ENCODE results near the gene PRPF19. TPM values are rescaled to one million over a fixed set of nuclear protein-coding genes. Genes with fewer than 3 reads are reported as not detected.

PRPF19 gene
- total and polyA plus RNA-seq, 7 donors = 37.1 to 92.3 (median 41.2) TPM

- Histone ChIP-seq H3K27me3 (peaks cover 10 to 22% (median 10%) of the 10 kb centered on the region in 3 donors), H3K27ac (no peak overlapping the region), H3K4me1 (peaks cover 0 to 21% (median 18%) of the 10 kb centered on the region in 4 donors), H3K4me3 (no peak overlapping the region), H3K9me3 (no peaks in the 10 kb centered on the region), H3K36me3 (peaks cover 3 to 15% (median 8%) of the 10 kb centered on the region in 4 donors)
- no peak for DNase-seq
- WGBS, 2 donors = 90 to 92% methylated on average over 8 of the region's 8 CpGs
- TF ChIP-seq POLR2AphosphoS5 (IDR thresholded peaks at IDR 0.05) (no peak), POLR2A (IDR thresholded peaks at IDR 0.05) (no peak), EP300 (IDR thresholded peaks at IDR 0.05) (no peak)
- TF ChIP-seq, protein P1, sequence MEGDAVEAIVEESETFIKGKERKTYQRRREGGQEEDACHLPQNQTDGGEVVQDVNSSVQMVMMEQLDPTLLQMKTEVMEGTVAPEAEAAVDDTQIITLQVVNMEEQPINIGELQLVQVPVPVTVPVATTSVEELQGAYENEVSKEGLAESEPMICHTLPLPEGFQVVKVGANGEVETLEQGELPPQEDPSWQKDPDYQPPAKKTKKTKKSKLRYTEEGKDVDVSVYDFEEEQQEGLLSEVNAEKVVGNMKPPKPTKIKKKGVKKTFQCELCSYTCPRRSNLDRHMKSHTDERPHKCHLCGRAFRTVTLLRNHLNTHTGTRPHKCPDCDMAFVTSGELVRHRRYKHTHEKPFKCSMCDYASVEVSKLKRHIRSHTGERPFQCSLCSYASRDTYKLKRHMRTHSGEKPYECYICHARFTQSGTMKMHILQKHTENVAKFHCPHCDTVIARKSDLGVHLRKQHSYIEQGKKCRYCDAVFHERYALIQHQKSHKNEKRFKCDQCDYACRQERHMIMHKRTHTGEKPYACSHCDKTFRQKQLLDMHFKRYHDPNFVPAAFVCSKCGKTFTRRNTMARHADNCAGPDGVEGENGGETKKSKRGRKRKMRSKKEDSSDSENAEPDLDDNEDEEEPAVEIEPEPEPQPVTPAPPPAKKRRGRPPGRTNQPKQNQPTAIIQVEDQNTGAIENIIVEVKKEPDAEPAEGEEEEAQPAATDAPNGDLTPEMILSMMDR (IDR thresholded peaks at IDR 0.05) = no peak
- intact Hi-C loops (cut with DNase I) = no loop called here
Observed at GRCh38 chr11:60927061-60927592, 20.7 kb upstream of the PRPF19 start.

- TF ChIP-seq, protein P1 (IDR thresholded peaks at IDR 0.05) = no peak
- no peak for TF ChIP-seq POLR2A (IDR thresholded peaks at IDR 0.05)
- TF ChIP-seq POLR2AphosphoS5 (IDR thresholded peaks at IDR 0.05) = no peak
- TF ChIP-seq EP300 (IDR thresholded peaks at IDR 0.05) = no peak
- Histone ChIP-seq H3K9me3 (no peaks in the 10 kb centered on the region), H3K27ac (no peak overlapping the region), H3K36me3 (peaks cover 9 to 22% (median 14%) of the 10 kb centered on the region in 4 donors), H3K4me1 (peaks cover 0 to 21% (median 18%) of the 10 kb centered on the region in 4 donors), H3K4me3 (no peak overlapping the region), H3K27me3 (peaks cover 10 to 22% (median 10%) of the 10 kb centered on the region in 3 donors)
- DNase-seq = no peak
- intact Hi-C loops (cut with DNase I) = no loop called here
- WGBS, 2 donors = 92 to 96% methylated on average over 8 of the region's 8 CpGs
Observed at GRCh38 chr11:60926500-60926899, 20.1 kb upstream of the PRPF19 start.

DNA sequence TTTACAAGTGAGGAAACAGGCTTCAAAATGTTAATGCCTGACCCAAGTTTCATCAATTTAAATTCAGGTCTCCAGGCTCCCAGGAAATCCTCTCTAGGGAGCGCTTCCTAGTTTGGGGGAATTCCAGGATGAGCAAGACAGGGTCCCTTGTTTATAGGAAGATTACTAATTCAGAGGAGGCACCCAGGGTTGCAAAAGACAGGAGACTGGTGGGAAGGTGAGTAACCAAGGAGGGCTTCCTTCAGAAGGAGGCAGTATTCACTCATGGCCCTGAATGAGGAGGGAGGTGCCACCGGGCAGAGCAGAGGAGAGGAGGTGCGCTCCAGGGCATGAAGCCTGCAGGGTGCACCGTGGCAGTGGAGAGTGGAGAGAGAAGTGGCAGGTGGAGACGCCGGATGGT, 19.5 kb upstream of the PRPF19 start:
- Histone ChIP-seq H3K4me3 (no peak overlapping the region), H3K4me1 (peaks cover 0 to 21% (median 18%) of the 10 kb centered on the region in 4 donors), H3K36me3 (peaks cover 15 to 28% (median 21%) of the 10 kb centered on the region in 4 donors), H3K9me3 (no peaks in the 10 kb centered on the region), H3K27ac (no peak overlapping the region), H3K27me3 (peaks cover 10 to 22% (median 10%) of the 10 kb centered on the region in 3 donors)
- TF ChIP-seq, protein P1 (IDR thresholded peaks at IDR 0.05) = no peak
- no peak for TF ChIP-seq POLR2A (IDR thresholded peaks at IDR 0.05)
- no peak for TF ChIP-seq EP300 (IDR thresholded peaks at IDR 0.05)
- intact Hi-C loops (cut with DNase I) = no loop called here
- no peak for DNase-seq
- WGBS, 2 donors = 72 to 75% methylated on average over 6 of the region's 6 CpGs

GRCh38 chr11:60924906-60925853, 18.8 kb upstream of the PRPF19 start:
- no peaks in the 10 kb centered on the region for H3K9me3 ChIP-seq
- peaks cover 22 to 35% (median 28%) of the 10 kb centered on the region in 4 donors for H3K36me3 ChIP-seq
- WGBS, 2 donors = 5 to 6% methylated on average over 35 of the region's 35 CpGs
- no peak for DNase-seq
- TF ChIP-seq, protein P1 (IDR thresholded peaks at IDR 0.05) = no peak
- TF ChIP-seq EP300 (IDR thresholded peaks at IDR 0.05) (no peak), POLR2AphosphoS5 (IDR thresholded peaks at IDR 0.05) (no peak), POLR2A (IDR thresholded peaks at IDR 0.05) (no peak)
- H3K4me3 ChIP-seq = peak overlapping the region; percentile 45 to 68 (median 59)
- intact Hi-C loops (cut with DNase I) = no loop called here
- peaks cover 0 to 21% (median 19%) of the 10 kb centered on the region in 4 donors for H3K4me1 ChIP-seq
- H3K27me3 ChIP-seq = peaks cover 10 to 22% (median 10%) of the 10 kb centered on the region in 3 donors
- no peak overlapping the region for H3K27ac ChIP-seq
